22Rv1 (cell line): ENCODE measurements around the gene GATD1.

Experiments used
- H3K27ac ChIP-seq: fragments of 450-650 bp; 2 replicates; pipeline ENCODE4 v1.5.1; 2017
- CTCF ChIP-seq: fragments of 450-650 bp; IDR thresholded peaks from 2 replicates; pipeline ENCODE4 v1.5.1; 2017; ENCODE audit warnings: mild to moderate bottlenecking
- ZFX ChIP-seq: fragments of 450-650 bp; IDR thresholded peaks from 2 replicates; pipeline ENCODE4 v1.6.1; 2017; ENCODE audit warnings: antibody characterized with exemption, borderline replicate concordance

The GATD1 gene

GRCh38 chr11:811446-812245, 34.4 kb upstream of the GATD1 start:
- TF ChIP-seq CTCF: no peak
- TF ChIP-seq ZFX: no peak
- H3K27ac ChIP-seq: peak overlapping the region; percentile 93

- H3K27ac ChIP-seq: peak overlapping the region; percentile 93
- no peak for TF ChIP-seq ZFX
- TF ChIP-seq CTCF: no peak
These were observed 32.8 kb upstream of the GATD1 start for GRCh38 chr11:810040-810567.

GRCh38 chr11:809287-810039, 32.2 kb upstream of the GATD1 start, which contains the start of gene RPLP2:
Gene RPLP2 (plus strand): TSS chr11:809967. CDS start chr11:810235, 268 bp downstream.
- TF ChIP-seq CTCF: no peak
- peak; percentile 46; the same call in 1 of the 2 replicates for TF ChIP-seq ZFX
- H3K27ac ChIP-seq: peak within 1 kb of the TSS; percentile 93

- TF ChIP-seq ZFX (no peak), CTCF (no peak)
These were observed 31.4 kb upstream of the GATD1 start for GRCh38 chr11:808427-809286.

GRCh38 chr11:804599-804964, 27.3 kb upstream of the GATD1 start:
- TF ChIP-seq CTCF (no peak), ZFX (no peak)
- H3K27ac ChIP-seq: peak overlapping the region; percentile 93

More at GRCh38 chr11:808427-809286, 31.4 kb upstream of the GATD1 start:
- peak overlapping the region; percentile 93 for H3K27ac ChIP-seq

- TF ChIP-seq ZFX (no peak), CTCF (no peak)
- H3K27ac ChIP-seq: peak overlapping the region; percentile 93
These were observed 26.7 kb upstream of the GATD1 start for GRCh38 chr11:803770-804598.
